NCI-H510A (cell line): Measurements from ENCODE around the gene MATR3.
"Not testable (repeated sequence)": the region's sequence is repeated elsewhere in the genome, so short reads cannot be mapped to it uniquely, and the experiment has no call there.

Experiments used
- DNase-seq: peaks from one replicate; lab custom pipeline; 2025; lab: John Stamatoyannopoulos, UW

MATR3 gene

DNA sequence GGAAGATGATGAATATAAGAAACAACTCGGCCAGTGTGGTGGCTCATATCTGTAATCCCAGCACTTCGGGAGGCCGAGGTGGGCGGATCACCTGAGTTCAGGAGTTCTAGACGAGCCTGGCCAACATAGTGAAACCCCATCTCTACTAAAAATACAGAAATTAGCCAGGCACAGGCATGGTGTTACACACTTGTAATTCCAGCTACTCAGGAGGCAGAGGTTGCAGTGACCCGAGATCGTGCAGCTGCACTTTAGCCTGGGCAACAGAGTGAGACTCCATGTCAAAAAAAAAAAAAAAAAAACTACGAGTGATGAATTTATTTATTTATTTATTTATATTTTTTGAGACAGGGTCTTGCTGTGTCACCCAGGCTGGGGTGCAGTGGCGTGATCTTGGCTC is 54.3 kb downstream of the MATR3 start:
- DNase-seq = not testable (repeated sequence)

GRCh38 chr5:139354186-139354585 is 60.6 kb downstream of the MATR3 start:
- no peak for DNase-seq

DNA sequence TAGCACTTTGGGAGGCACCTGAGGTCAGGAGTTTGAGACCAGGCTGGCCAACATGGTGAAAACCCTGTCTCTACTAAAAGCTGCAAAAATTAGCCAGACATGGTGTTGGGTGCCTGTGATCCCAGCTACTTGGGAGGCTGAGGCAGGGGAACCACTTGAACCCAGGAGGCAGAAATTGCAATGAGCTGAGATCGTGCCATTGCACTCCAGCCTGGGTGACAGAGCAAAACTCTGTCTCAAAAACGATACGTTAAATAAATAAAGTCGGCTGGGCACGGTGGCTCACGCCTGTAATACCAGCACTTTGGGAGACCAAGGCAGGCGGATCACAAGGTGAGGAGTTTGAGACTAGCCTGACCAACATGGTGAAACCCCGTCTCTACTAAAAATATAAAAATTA is 62.4 kb downstream of the MATR3 start:
- DNase-seq = not testable (repeated sequence)

GRCh38 chr5:139358064-139358463 is 64.5 kb downstream of the MATR3 start:
- no peak for DNase-seq

DNA sequence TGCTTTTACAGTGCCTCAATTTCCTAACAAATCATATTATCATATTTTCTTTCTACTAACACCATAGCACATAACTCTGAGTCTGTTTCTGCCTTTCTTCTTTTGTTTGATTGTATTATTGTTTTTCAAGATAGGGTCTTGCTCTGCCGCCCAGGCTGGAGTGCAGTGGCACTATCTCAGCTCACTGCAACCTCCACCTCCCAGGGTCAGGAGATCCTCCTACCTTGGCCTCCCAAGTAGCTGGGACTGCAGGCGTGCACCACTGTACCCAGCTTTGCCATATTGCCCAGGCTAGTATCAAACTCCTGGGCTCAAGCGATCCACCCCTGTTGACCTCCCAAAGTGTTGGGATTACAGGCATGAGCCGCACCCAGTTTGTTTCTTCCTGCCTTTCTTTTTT is 66.8 kb downstream of the MATR3 start:
- no peak for DNase-seq

DNA sequence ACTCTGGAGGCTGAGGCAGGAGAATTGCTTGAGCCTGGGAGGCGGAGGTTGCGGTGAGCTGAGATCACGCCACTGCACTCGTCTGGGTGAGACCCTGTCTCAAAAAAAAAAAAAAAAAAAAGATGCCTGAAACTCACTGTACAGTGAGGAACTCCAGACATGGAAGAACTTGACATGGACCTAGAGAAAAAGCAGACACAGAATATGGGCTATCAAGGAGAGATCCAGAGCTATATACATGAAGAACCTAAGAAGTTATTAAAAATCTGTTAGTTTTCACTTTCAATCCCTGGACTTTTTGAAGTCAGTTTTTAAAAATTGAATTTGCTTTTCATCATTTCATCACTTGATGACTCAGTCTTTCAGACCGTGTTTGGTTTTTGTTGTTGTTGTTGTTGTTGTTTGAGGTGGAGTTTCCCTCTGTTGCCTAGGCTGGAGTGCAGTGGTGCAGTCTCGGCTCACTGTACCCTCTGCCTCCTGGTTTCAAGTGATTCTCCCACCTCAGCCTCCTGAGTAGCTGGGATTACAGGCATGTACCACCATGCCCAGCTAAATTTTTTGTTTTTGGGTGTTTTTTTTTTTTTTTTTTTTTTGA is 68.4 kb downstream of the MATR3 start:
- DNase-seq = no peak

DNA sequence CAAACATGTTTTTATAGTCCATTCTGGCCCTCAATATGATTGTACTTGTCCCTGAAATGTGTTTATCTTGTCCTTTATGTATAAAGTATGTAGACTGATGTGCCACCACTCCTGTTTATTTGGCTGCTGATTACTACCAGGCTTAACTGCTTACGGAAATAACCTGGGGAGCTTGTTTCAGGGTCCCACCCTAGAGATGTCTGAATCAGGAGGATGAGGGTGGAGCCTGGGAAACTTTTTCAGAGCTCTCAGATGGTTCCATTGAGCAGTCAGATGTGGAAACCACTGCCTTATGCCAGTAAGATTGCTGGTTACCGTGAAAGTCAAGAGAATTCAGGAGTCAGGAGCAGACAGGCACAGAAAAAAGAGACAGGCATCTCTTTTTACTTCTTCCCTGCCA is 70.4 kb downstream of the MATR3 start:
- DNase-seq = no peak

DNA sequence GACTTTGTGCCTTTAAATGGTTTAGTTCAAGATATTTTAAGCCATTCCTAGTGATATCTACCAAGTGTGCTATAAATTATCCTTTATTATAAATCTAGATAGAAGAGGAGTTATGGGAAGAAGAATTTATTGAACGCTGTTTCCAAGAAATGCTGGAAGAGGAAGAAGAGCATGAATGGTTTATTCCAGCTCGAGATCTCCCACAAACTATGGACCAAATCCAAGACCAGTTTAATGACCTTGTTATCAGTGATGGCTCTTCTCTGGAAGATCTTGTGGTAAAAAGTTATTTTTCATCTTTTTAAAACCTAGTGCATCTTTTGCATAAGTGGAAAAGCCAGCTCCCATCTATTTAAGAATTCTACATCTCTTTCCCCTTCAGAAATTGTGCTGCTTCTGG is 70.9 kb downstream of the MATR3 start:
- DNase-seq = no peak

GRCh38 chr5:139368613-139369012 is 75.1 kb downstream of the MATR3 start:
- DNase-seq = no peak

DNA sequence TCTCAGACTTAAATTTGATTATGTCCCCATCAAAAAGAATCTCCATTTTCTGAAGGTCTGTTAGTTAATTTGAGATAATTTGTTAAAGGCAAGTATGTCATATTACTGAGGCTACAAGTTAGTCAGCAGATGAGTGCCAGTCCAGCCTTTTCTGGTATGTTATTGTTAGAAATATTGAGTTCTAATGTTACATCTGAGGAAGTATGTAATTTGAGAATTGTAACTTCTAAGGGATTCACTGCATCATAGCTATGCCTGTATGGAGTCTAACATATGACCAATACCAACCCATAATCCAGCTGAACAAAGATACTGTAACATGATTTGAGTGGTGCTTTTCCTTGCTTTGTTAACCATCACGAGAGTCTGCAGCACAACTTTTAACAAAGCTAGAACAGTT is 75.6 kb downstream of the MATR3 start:
- no peak for DNase-seq

DNA sequence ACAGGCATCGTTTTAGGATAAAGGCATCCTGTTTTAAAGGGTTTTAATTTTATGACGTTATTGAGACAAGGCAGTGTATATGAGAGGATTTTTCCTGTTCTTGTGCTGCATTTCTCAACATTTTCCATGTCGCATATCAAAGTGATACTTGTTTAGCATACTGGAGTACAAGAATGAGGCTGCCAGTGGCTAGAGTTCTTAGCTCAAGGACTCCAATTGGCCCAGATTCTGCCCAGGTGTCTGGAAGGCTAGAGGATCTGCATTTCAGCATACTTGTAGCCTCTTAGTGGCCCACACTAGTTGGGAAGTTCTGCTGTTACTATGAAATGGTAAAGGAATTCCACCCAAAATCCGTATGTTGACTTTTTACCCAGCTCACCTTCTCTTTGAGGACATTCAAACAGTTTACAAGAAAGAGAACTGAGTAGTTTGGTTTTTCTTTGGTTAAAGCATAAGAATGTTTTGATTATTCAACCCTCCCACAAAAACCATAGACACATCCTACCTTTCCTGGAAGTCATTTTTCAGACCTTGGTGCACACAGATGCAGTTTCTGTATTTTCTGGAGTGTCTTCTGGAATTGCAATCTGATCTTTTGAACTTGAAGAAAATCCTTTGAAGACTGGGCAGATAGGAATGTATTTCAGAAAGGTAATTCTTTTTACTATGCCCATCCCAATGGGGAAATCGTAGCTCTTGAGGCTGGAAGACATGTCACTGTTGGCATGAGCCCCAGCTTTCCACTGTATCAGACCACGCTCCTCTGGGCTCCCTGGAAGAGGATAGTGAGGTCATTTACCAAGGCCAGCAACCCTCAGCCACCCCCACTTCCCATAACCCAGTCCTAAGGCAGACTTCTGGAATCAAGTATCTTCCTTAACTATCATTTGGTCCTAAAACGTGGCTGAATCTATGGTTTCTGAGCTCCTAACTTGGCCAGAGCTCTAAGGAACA is 78.2 kb downstream of the MATR3 start:
- no peak for DNase-seq

GRCh38 chr5:139374909-139375308 is 81.4 kb downstream of the MATR3 start:
- DNase-seq = no peak

GRCh38 chr5:139376364-139376763 is 82.8 kb downstream of the MATR3 start:
- no peak for DNase-seq

DNA sequence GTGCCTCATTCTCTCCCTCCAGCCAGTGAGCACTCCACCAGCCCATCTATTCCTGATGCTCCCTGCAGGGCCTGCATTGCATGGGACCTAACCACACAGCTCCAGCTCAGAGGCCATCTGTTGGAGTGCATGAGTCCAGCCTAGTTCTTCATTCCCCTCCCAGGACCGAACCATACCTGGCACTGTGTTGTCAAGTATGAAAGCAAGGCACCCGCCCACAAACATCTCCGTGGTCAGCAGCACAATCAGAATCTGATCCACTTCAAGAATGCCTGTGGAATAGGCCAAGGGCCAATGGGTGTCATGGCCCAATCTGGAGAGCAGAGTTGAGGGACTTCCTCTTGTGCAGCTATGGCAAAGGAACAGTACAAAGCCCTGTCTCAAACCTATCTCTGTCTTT is 83.7 kb downstream of the MATR3 start:
- DNase-seq = no peak

DNA sequence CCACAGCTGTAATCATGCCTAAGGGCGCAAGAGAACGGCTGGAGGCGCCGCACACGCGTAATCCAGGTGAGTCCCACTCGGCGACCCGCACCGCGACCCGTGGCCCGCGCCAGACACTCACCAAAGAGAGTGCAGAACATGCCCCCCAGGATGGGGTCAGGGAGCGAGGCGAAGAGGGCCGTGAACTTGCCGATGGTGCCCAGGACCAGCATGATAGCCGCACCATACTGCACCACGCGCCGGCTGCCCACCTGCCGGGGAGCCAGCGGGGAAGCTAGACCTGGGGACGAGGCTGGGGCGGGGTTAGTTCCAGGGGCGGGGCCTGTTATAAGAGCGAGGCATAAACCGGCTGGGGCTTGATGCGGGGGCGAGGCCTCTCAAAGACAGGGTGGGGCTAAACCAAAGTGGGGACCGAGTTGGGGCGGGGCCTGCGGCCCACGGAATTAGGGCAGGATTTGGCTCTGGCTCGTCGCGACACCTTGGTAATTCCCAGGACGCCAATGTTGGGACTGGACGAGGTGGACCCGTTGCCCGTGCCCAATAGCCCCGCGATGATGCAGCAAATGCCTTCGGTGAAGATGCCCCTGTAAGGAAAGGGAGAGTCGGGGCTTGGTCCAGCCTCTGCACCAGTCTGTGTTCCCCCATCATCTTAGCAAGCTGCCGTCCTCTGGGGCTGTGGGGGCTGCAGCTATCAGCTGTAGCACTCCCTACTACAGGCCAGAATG is 84.7 kb downstream of the MATR3 start:
- no peak for DNase-seq

- no peak for DNase-seq
Observed at GRCh38 chr5:139378941-139379361, 85.4 kb downstream of the MATR3 start.

GRCh38 chr5:139379626-139380449 is 86.3 kb downstream of the MATR3 start:
- DNase-seq = no peak
